Mucosa of gallbladder (tissue), 1 donor: ENCODE measurements around the gene THAP6. TPM values are rescaled to one million over a fixed set of nuclear protein-coding genes. Genes with fewer than 3 reads are reported as not detected.
"Not testable (repeated sequence)": the region's sequence is repeated elsewhere in the genome, so short reads cannot be mapped to it uniquely, and the experiment has no call there.

ENCODE experiments used
- DNase-seq: peaks from one replicate; pipeline ENCODE4 v3.0.0-alpha.2; 2020; ENCODE audit warnings: low spot score
- total RNA-seq: library from RNA; stranded (reverse); gene quantifications from one replicate; pipeline ENCODE4 v1.2.1, GENCODE V29; 2021
- donor health status: DM: no; HTN: no; CAD: no.

The THAP6 gene
- total RNA-seq, 1 donor from 2014 or later: 15.3 TPM

- DNase-seq: no peak
Observed at GRCh38 chr4:75525910-75526309, 11.6 kb downstream of the THAP6 start.

DNA sequence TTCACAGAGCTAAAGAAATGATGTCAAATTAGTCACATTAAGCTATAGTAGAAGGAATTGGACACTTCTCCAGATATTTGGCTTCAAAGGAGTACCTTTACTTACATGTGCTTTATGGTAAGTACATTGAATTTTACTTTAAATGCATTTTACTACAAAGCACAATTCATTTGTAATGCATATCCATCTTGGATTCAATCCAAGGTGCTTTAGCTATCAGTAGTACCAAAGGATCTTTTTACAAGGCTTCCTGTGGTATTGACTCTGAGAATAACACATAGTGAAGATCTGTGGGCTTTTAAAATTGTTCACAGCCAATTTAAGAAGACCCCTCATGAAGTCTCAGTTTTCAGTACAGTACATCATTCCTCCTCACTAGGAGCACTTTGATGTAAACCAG is 13.2 kb downstream of the THAP6 start:
- DNase-seq: no peak

DNA sequence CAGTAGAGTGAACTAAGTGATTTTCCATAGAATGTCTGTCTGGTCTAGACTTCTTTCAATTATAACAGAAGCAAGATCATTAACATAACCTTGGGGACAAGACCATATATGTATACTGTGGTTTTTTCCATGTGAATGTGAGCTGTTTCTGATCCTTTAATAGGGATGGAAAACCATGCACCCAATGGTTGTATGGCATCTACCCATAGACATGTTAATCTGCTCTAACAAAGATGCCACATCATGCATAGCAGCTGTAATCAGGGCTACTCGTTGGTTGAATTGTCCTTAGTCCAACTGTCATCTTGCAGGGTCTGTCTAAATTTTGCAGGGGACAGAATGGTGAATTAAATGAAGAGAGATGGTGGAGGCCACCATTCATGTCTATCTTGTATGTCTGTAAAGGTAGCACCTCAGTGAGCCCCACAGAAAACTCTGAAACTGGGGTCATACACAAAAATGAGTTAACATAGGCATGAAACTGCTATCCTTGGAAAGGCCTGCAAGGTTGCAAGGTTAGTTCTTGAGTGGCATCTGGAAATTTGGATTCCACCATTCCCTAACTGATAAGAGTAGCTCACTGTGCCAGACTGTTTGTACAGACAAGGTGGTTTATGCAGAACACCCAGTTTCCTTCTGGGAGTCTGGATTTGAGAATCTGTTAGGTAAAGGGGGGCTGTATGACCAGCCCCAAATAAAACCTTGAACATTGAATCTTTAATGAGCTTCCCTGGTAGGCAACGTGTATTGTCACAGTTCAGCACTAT is 16.5 kb downstream of the THAP6 start:
- DNase-seq: no peak

GRCh38 chr4:75531536-75532143 is 17.4 kb downstream of the THAP6 start:
- DNase-seq: not testable (repeated sequence)

- not testable (repeated sequence) for DNase-seq
Observed at GRCh38 chr4:75533339-75533887, 19.1 kb downstream of the THAP6 start.

GRCh38 chr4:75533926-75534325 is 19.7 kb downstream of the THAP6 start:
- not testable (repeated sequence) for DNase-seq

DNA sequence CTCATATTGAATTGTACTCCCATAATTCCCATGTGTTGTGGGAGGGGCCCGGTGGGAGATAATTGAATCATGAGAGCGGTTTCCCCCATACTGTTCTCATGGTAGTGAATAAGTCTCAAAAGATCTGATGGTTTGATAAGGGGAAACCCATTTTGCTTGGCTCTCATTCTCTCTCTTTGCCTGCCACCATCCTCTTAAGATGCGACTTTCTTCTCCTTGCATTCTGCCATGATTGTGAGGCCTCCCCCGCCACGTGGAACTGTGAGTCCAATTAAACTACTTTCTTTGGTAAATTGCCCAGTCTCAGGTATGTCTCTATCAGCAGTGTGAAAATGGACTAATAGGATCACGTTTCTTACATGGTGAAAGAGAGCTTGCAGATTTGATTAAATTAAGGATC is 23.0 kb downstream of the THAP6 start:
- DNase-seq: not testable (repeated sequence)

DNA sequence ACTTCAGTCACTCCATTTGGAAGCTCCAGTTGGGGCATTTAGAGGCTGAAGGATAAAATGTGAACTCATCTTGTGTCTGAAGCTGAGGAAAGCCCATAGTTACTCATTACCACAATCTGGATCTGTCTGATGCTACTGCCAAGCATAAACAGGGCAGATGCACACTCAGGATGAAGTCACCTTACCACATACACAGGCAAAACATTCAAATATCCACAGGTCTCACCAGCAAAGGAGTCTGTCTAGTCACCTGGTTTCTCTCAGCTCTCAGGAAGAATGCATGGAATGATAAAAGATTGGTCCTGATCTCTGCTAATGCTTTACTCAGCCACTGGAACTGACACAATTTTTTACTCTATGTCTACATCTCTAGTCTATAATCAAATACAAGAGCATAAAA is 28.6 kb downstream of the THAP6 start:
- no peak for DNase-seq

GRCh38 chr4:75544220-75544619 is 29.9 kb downstream of the THAP6 start:
- DNase-seq: not testable (repeated sequence)

- DNase-seq: no peak
Observed at GRCh38 chr4:75544870-75545269, 30.6 kb downstream of the THAP6 start.

GRCh38 chr4:75545526-75545925 is 31.3 kb downstream of the THAP6 start:
- DNase-seq: no peak

DNA sequence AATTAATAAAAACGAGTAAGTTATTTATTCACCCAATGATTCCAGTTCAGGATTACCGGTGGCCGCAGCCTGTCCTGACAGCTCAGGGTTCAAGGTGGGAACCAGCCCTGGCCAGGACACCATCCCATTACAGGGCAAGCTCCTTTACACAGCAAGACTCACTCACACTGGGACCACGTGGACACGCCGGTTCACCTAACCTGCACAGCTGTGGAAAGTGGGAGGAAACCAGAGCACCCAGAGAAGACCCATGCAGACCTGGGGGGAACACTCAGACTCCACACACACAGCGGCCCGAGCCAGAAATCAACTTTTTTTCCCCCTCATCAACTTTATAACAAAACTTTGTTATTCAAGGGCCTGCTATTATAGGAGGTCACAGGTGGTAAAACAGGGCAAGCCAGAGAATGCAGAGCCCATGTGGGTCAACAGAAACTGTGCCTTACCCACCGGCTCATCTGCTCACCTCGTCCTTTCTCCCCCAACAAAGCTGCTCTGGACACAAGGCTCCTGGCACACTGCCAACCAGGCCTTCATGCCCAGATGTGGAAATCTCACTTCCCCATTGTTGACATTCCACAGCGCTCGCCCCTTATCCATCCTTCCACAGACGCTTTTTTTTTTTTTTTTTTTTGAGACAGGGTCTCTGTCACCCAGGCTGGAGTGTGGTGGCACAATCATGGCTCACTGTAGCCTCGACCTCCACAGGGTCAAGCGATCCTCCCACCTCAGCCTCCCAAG is 33.5 kb downstream of the THAP6 start:
- DNase-seq: peak; percentile 27

GRCh38 chr4:75549019-75549418 is 34.7 kb downstream of the THAP6 start:
- DNase-seq: no peak

DNA sequence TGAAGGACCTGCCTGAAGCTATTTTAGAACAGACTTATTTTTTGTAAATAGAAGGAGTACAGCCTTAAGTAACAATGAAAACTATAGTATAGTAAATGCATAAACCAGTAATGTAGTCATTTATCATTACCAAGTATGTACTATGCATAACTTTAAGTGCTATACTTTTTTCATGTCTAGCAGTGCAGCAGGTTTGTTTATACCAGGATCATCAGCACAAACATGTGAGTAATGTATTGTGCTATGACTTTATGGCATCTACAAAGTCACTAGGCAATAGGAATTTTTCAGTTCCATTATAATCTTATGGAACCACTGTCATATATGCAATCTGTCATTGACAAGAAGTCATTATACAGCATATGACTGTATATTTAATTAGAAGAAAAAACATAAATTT is 38.2 kb downstream of the THAP6 start:
- DNase-seq: no peak

DNA sequence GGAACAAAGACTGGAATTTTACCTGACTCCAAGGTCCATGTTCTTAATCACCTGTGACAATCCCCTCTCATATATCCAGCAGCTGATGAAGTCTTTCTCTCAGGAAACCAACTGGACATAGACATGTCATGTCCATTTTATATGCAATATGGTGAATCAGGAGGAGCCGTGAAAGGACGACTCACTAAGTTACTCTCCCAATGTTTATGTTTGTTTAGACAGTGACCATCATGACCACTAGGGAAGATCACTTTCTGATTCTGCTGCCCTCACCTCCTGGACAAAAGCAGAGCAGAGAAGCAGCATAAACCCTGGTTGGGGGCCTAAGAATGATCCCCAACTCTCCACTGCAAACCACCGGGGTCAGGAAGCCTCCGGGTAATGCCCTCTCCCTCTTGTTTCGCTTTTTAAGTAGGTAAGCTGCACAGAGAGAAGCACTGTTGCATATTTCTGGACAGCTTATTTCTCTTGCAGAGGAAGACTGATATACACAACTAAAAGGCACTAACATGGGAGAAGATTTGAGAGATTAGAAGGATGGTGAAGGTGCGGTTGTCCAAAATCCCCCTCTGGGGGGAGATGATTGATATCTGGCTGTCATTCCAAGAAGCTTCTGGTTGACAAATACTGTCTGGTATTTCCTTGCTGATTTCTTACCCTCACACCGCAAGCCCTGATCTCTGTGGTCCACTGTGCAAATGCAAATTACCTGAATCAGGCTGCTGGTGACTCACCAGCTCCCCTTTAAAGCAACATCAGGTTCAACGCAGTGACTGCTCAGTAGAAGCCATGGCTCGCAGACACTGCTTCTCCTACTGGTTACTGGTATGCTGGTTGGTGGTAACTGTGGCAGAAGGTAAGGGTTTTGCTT is 41.3 kb downstream of the THAP6 start, which contains the start of gene ODAPH:
Gene ODAPH (plus strand): TSS at position 773 of the 871 bp plus-strand sequence. CDS start 17 bp downstream, at position 790.
- DNase-seq: no peak

DNA sequence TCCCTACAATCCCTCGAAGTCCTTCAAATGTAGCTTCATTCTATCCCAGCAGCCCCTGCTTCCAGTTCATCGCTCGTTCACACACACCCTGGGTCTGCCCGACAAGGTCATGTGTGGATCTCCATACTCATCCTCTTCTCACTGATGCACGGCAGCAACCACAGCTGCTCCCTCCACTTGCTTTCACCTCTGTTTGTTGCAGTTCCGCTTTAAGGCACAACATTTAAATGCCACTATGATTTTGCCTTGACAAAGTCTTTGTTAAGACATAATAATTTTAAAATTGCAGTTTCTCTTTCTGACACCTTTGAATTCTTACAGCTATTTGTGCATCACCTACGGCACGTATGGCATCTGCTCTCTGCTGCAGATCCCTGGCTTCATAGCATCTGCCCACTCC is 43.4 kb downstream of the THAP6 start:
- no peak for DNase-seq

GRCh38 chr4:75561789-75562188 is 47.5 kb downstream of the THAP6 start:
- no peak for DNase-seq

DNA sequence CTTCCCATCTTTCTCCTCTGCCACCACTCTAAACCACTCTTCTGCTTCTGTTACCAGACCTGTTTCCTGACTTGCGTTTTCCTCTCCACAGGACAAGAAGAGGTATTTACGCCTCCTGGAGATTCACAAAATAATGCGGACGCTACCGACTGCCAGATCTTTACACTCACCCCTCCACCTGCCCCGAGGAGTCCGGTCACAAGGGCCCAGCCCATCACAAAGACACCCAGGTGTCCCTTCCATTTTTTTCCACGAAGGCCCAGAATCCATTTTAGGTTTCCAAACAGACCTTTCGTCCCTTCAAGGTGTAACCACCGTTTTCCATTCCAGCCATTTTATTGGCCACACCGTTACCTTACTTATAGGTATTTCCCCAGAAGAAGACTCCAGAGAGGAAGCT is 49.8 kb downstream of the THAP6 start:
- no peak for DNase-seq

DNA sequence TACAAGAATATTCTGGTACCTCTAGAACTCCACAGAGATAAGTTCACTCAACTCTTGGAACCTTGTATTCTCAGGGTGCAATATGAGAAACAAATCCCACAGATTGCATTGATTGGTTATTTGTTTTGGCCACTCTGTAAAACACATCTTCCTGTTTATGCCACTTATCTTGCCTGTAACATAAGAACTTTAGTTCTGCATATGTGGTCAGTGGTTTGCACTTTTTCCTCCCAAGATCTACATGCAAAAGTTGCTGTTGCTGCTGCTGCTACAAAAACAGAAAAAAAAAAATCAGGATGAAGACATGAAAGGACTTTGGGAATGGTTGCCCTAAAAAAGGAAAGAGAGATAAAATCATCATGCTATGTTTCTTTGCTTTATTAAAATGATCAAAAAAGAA is 51.2 kb downstream of the THAP6 start:
- DNase-seq: no peak

- no peak for DNase-seq
Observed at GRCh38 chr4:75566911-75567310, 52.6 kb downstream of the THAP6 start.

DNA sequence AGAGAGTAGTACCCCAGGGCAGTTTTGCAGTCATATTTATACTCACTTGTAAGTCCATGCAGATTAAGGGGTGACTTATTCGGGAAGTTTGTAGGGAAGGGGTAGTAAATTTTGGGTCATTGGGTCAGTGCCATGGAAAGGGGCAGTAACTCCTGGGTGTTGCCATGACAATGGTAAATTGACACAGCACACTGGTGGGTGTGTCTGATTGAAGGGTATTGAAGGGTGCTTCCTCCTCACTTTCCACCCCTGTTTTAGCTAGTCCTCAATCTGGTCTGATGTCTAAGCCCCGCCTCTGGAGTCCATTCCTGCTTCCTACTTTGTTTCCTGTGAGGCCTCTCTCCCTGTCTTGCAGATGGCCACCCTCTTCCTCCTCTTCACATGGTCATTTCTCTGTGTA is 53.5 kb downstream of the THAP6 start:
- no peak for DNase-seq
